Stomach (tissue), 9 donors: Measurements from ENCODE around the gene POLR3B. TPM values are rescaled to one million over a fixed set of nuclear protein-coding genes. Genes with fewer than 3 reads are reported as not detected.

Source experiments
- DNase-seq, 2 donors: peaks; one replicate each; pipeline versions ENCODE4 v3.0.0 to v3.0.0-alpha.2; 2013 to 2019
- H3K27ac ChIP-seq, 5 donors: fragments of 200-600 bp in 4 of 5; sonication (generic) in 4 of 5; one replicate each; pipeline ENCODE4 v1.5.1; 2013 to 2019; ENCODE audit warnings: mild to moderate bottlenecking in 1 of 5, moderate library complexity in 1 of 5
- H3K27me3 ChIP-seq, 3 donors: fragments of 200-600 bp; sonication (generic); one replicate each; pipeline ENCODE4 v1.5.1; 2017 to 2019; ENCODE audit warnings: mixed run types in 1 of 3
- H3K36me3 ChIP-seq, 4 donors: fragments of 200-600 bp; sonication (generic); 1 replicate in 3 of 4; 2 replicates in 1 of 4; pipeline ENCODE4 v1.5.1; 2016 to 2019
- H3K4me1 ChIP-seq, 4 donors: fragments of 200-600 bp; sonication (generic); one replicate each; pipeline ENCODE4 v1.5.1; 2016 to 2019
- H3K4me3 ChIP-seq, 4 donors: fragments of 200-600 bp; sonication (generic) in 3 of 4; one replicate each; pipeline ENCODE4 v1.5.1; 2016 to 2019; ENCODE audit warnings: mild to moderate bottlenecking in 1 of 4
- H3K9me3 ChIP-seq, 4 donors: fragments of 200-600 bp; sonication (generic); one replicate each; pipeline ENCODE4 v1.5.1; 2016 to 2019
- CTCF ChIP-seq, 7 experiments: fragments of 450-650 bp in 4 of 7; fragments of 200-600 bp in 3 of 7; sonication (generic) in 3 of 7; IDR thresholded peaks; one replicate each; pipeline ENCODE4 v1.5.1; 2016 to 2019; ENCODE audit warnings: antibody characterized with exemption in 7 of 7, control low read depth in 2 of 7, mild to moderate bottlenecking in 1 of 7
- EP300 ChIP-seq: sonication (generic); formaldehyde crosslinking; IDR thresholded peaks from one replicate; pipeline ENCODE4 v1.6.1; 2017; ENCODE audit warnings: antibody characterized with exemption
- POLR2A ChIP-seq, 4 donors: fragments of 450-650 bp; IDR thresholded peaks; one replicate each; pipeline ENCODE4 v1.6.1; 2016; ENCODE audit warnings: antibody characterized with exemption in 4 of 4, control low read depth in 2 of 4, mild to moderate bottlenecking in 1 of 4, moderate library complexity in 1 of 4
- POLR2AphosphoS5 ChIP-seq, 3 donors: sonication (generic); formaldehyde crosslinking; IDR thresholded peaks; one replicate each; pipeline ENCODE4 v1.6.1; 2016; ENCODE audit warnings: antibody characterized with exemption in 3 of 3
- WGBS, 5 donors: extraction: QIAGEN DNeasy Blood & Tissue Kit in 3 of 5; methylation state at CpG; one replicate each; pipeline versions ENCODE4 v1.1.5 to v1.1.7; 2013 to 2018; 5-methylcytosine and 5-hydroxymethylcytosine counted together
- intact Hi-C: fragments of 100-400 bp; cut with DNase I; formaldehyde crosslinking; loops from one replicate; pipeline ENCODE4 v1.15.1; 2023; ENCODE audit warnings: low total_unique reads
- polyA plus RNA-seq, 3 donors: library from polyadenylated mRNA; stranded (reverse); fragments of 200-250 nt; gene quantifications; one replicate each; pipeline ENCODE4 v1.2.3, GENCODE V29; 2013
- total RNA-seq, 5 donors: library from RNA; depleted of rRNA; stranded (reverse); fragments of >200 nt; gene quantifications; one replicate each; pipeline versions ENCODE4 v1.1.0 to v1.2.3, GENCODE V29; 2014 to 2016
- donor health status: healthy with polysubstance abuse.
- donor health status: Bipolar disorder and iron deficiency.
- donor health status: healthy.

Gene POLR3B
- total and polyA plus RNA-seq, 8 donors: 0.87 to 31.2 (median 5.0) TPM

GRCh38 chr12:106423291-106423690 is 65.7 kb downstream of the POLR3B start:
- no peaks in the 10 kb centered on the region for H3K27me3 ChIP-seq
- 87 to 94% (median 91%) methylated on average over 2 of the region's 2 CpGs for WGBS, 5 donors
- no peak overlapping the region for H3K4me3 ChIP-seq
- TF ChIP-seq CTCF (IDR thresholded peaks at IDR 0.05) (no peak), POLR2AphosphoS5 (IDR thresholded peaks at IDR 0.05) (no peak), POLR2A (IDR thresholded peaks at IDR 0.05) (no peak), EP300 (no peak)
- intact Hi-C loops: no loop called here
- H3K27ac ChIP-seq: no peak overlapping the region
- peaks cover 0 to 11% (median 2%) of the 10 kb centered on the region in 4 donors for H3K36me3 ChIP-seq
- H3K4me1 ChIP-seq: peaks cover 0 to 11% (median 4%) of the 10 kb centered on the region in 4 donors
- H3K9me3 ChIP-seq: no peaks in the 10 kb centered on the region
- DNase-seq: no peak

- no peak overlapping the region for H3K4me3 ChIP-seq
- peaks cover 1 to 22% (median 5%) of the 10 kb centered on the region in 4 donors for H3K36me3 ChIP-seq
- 64 to 100% (median 93%) methylated on average over 1 of the region's 1 CpG for WGBS, 5 donors
- H3K27me3 ChIP-seq: no peaks in the 10 kb centered on the region
- no peaks in the 10 kb centered on the region for H3K9me3 ChIP-seq
- peaks cover 0 to 13% (median 6%) of the 10 kb centered on the region in 4 donors for H3K4me1 ChIP-seq
- intact Hi-C loops: no loop called here
- DNase-seq: no peak
- no peak overlapping the region for H3K27ac ChIP-seq
- TF ChIP-seq POLR2A (IDR thresholded peaks at IDR 0.05) (no peak), POLR2AphosphoS5 (IDR thresholded peaks at IDR 0.05) (no peak), CTCF (IDR thresholded peaks at IDR 0.05) (no peak), EP300 (no peak)
Observed at GRCh38 chr12:106425061-106425702, 67.6 kb downstream of the POLR3B start.

GRCh38 chr12:106427917-106428316 is 70.4 kb downstream of the POLR3B start:
- H3K4me1 ChIP-seq: peaks cover 0 to 13% (median 6%) of the 10 kb centered on the region in 4 donors
- peaks cover 4 to 35% (median 15%) of the 10 kb centered on the region in 4 donors for H3K36me3 ChIP-seq
- WGBS, 5 donors: 78 to 88% (median 84%) methylated on average over 1 of the region's 1 CpG
- H3K4me3 ChIP-seq: no peak overlapping the region
- peak overlapping the region in 1 of 5 donors; percentile 11 for H3K27ac ChIP-seq
- TF ChIP-seq CTCF (IDR thresholded peaks at IDR 0.05) (no peak), POLR2A (IDR thresholded peaks at IDR 0.05) (no peak), EP300 (no peak), POLR2AphosphoS5 (IDR thresholded peaks at IDR 0.05) (no peak)
- intact Hi-C loops: no loop called here
- H3K9me3 ChIP-seq: no peaks in the 10 kb centered on the region
- no peaks in the 10 kb centered on the region for H3K27me3 ChIP-seq
- no peak for DNase-seq

- Histone ChIP-seq H3K9me3 (no peaks in the 10 kb centered on the region), H3K27me3 (no peaks in the 10 kb centered on the region), H3K4me1 (peaks cover 0 to 13% (median 6%) of the 10 kb centered on the region in 4 donors), H3K4me3 (no peak overlapping the region), H3K36me3 (peaks cover 4 to 39% (median 19%) of the 10 kb centered on the region in 4 donors), H3K27ac (peak overlapping the region in 1 of 5 donors; percentile 11)
- WGBS, 5 donors: 46 to 65% (median 52%) methylated on average over 2 of the region's 2 CpGs
- DNase-seq: peak; percentile 28 to 59
- TF ChIP-seq POLR2AphosphoS5 (IDR thresholded peaks at IDR 0.05) (no peak), EP300 (no peak), CTCF (IDR thresholded peaks at IDR 0.05) (no peak), POLR2A (IDR thresholded peaks at IDR 0.05) (no peak)
- intact Hi-C loops: no loop called here
Observed at GRCh38 chr12:106428384-106428783, 70.8 kb downstream of the POLR3B start.
